HepG2 (cell line): ENCODE measurements around the gene THOC6. TPM values are rescaled to one million over a fixed set of nuclear protein-coding genes. Genes with fewer than 3 reads are reported as not detected.
A peak's percentile ranks its signal among the peaks of the same experiment; 100 is the strongest.

ENCODE experiments used
- CBFB ChIP-seq: sonication (generic); formaldehyde crosslinking; IDR thresholded peaks from 2 replicates; pipeline ENCODE4 v1.4.0; 2020; ENCODE audit warnings: missing genetic modification reagents
- ETV6 ChIP-seq: sonication (generic); formaldehyde crosslinking; conservative IDR thresholded peaks from 2 replicates; pipeline ENCODE4 v1.4.0; 2020; ENCODE audit warnings: missing genetic modification reagents
- FOSL1 ChIP-seq: sonication (generic); formaldehyde crosslinking; IDR thresholded peaks from 2 replicates; pipeline ENCODE4 v1.9.0; 2021; ENCODE audit warnings: missing genetic modification reagents, borderline replicate concordance
- FOSL2 ChIP-seq: sonication (generic); formaldehyde crosslinking; IDR thresholded peaks from 2 replicates; pipeline ENCODE4 v1.4.0; 2020; ENCODE audit warnings: missing genetic modification reagents
- FOXP1 ChIP-seq, 2 experiments: fragments of 450-650 bp in 1 of 2; IDR thresholded peaks; 2 replicates each; pipeline ENCODE4 v1.6.1; 2017 to 2018; ENCODE audit warnings: antibody characterized with exemption in 1 of 2
- HIVEP1 ChIP-seq: sonication (generic); formaldehyde crosslinking; IDR thresholded peaks from 2 replicates; pipeline ENCODE4 v1.4.0; 2020; ENCODE audit warnings: mild to moderate bottlenecking, missing genetic modification reagents
- HMG20B ChIP-seq: conservative IDR thresholded peaks from 2 replicates; pipeline ENCODE4 v1.6.1; 2016; ENCODE audit warnings: missing genetic modification reagents, missing compliant biosample characterization
- KLF6 ChIP-seq: IDR thresholded peaks from 2 replicates; pipeline ENCODE4 v1.8.0; 2016; ENCODE audit warnings: missing biosample characterization, missing genetic modification reagents
- PHF5A ChIP-seq: IDR thresholded peaks from one replicate; pipeline ENCODE4 v1.6.1; 2018; ENCODE audit warnings: low read depth, missing genetic modification reagents; ENCODE audit not compliant: unreplicated experiment
- POLR2AphosphoS2 ChIP-seq: IDR thresholded peaks from 2 replicates; pipeline ENCODE4 v1.6.1; 2011; ENCODE audit warnings: low read depth, low read length, improper control_type of control experiment
- RORA ChIP-seq: sonication (generic); formaldehyde crosslinking; IDR thresholded peaks from 2 replicates; pipeline ENCODE4 v1.5.0; 2020; ENCODE audit warnings: mild to moderate bottlenecking, missing genetic modification reagents, moderate library complexity
- TRIM24 ChIP-seq: sonication (generic); formaldehyde crosslinking; IDR thresholded peaks from 2 replicates; pipeline ENCODE4 v1.8.0; 2022; ENCODE audit warnings: mild to moderate bottlenecking, missing genetic modification reagents
- ZNF207 ChIP-seq: fragments of 450-650 bp; IDR thresholded peaks from 2 replicates; pipeline ENCODE4 v1.6.1; 2016; ENCODE audit warnings: antibody characterized with exemption, borderline replicate concordance
- ZNF232 ChIP-seq: sonication (generic); formaldehyde crosslinking; IDR thresholded peaks from 2 replicates; pipeline ENCODE4 v1.4.0; 2020; ENCODE audit warnings: missing genetic modification reagents, borderline replicate concordance
- ZNF24 ChIP-seq: fragments of 450-650 bp; IDR thresholded peaks from 2 replicates; pipeline ENCODE4 v1.6.1; 2017; ENCODE audit warnings: antibody characterized with exemption, mild to moderate bottlenecking
- ZNF333 ChIP-seq: sonication (generic); formaldehyde crosslinking; IDR thresholded peaks from 2 replicates; pipeline ENCODE4 v1.4.0; 2020; ENCODE audit warnings: mild to moderate bottlenecking, missing genetic modification reagents, borderline replicate concordance
- ZNF543 ChIP-seq: sonication (generic); formaldehyde crosslinking; IDR thresholded peaks from 2 replicates; pipeline ENCODE4 v1.4.0; 2020; ENCODE audit warnings: mild to moderate bottlenecking, missing genetic modification reagents
- ZNF556 ChIP-seq: sonication (generic); formaldehyde crosslinking; IDR thresholded peaks from 2 replicates; pipeline ENCODE4 v1.4.0; 2020; ENCODE audit warnings: mild to moderate bottlenecking, missing genetic modification reagents, borderline replicate concordance
- ZNF678 ChIP-seq: sonication (generic); formaldehyde crosslinking; IDR thresholded peaks from 2 replicates; pipeline ENCODE4 v1.4.0; 2020; ENCODE audit warnings: mild to moderate bottlenecking, missing genetic modification reagents
- polyA plus RNA-seq, 8 experiments: library from polyadenylated mRNA; depleted of rRNA in 3 of 8; stranded (reverse) in 7 of 8; unstranded in 1 of 8; fragments of >200 nt; fragmentation: Illumina TruSeq in 4 of 8; extraction: Trizol in 4 of 8; gene quantifications; 2 replicates each; pipeline versions ENCODE4 v1.2.1 to v1.2.3, GENCODE V29; 2011 to 2016; ENCODE audit warnings: low read depth in 4 of 8, missing spikeins in 1 of 8, mixed read lengths in 1 of 8; ENCODE audit not compliant: insufficient read depth in 1 of 8
- total RNA-seq, 5 experiments: library from RNA; depleted of rRNA; stranded (reverse); fragments of >200 nt; fragmentation: Illumina TruSeq; extraction: Trizol; gene quantifications; 2 replicates each; pipeline ENCODE4 v1.2.3, GENCODE V29; 2016; ENCODE audit warnings: low read depth in 1 of 5
- TF ChIP-seq, protein P1 (sequence below): sonication (generic); formaldehyde crosslinking; IDR thresholded peaks from 2 replicates; pipeline ENCODE4 v1.8.1; 2023; ENCODE audit warnings: missing genetic modification reagents, mild to moderate bottlenecking, borderline replicate concordance
- TF ChIP-seq, protein P2 (sequence below): sonication (generic); formaldehyde crosslinking; IDR thresholded peaks from 2 replicates; pipeline ENCODE4 v1.4.0; 2020; ENCODE audit warnings: missing genetic modification reagents, borderline replicate concordance
- TF ChIP-seq, protein P3 (sequence below): sonication (generic); formaldehyde crosslinking; IDR thresholded peaks from 2 replicates; pipeline ENCODE4 v1.4.0; 2020; ENCODE audit warnings: mild to moderate bottlenecking, low read depth, missing genetic modification reagents
- TF ChIP-seq, protein P4 (sequence below): sonication (generic); formaldehyde crosslinking; IDR thresholded peaks from 2 replicates; pipeline ENCODE4 v1.5.0; 2020; ENCODE audit warnings: missing genetic modification reagents, mild to moderate bottlenecking, borderline replicate concordance
- TF ChIP-seq, protein P5 (sequence below): IDR thresholded peaks from 2 replicates; pipeline ENCODE4 v1.6.1; 2016
- TF ChIP-seq, protein P6 (sequence below): sonication (generic); formaldehyde crosslinking; IDR thresholded peaks from 2 replicates; pipeline ENCODE4 v1.8.0; 2022; ENCODE audit warnings: low read depth, missing genetic modification reagents
- TF ChIP-seq, protein P7 (sequence below): sonication (generic); formaldehyde crosslinking; IDR thresholded peaks from 2 replicates; pipeline ENCODE4 v1.5.0; 2020; ENCODE audit warnings: missing genetic modification reagents

Gene THOC6
- total and polyA plus RNA-seq, 2 of the 13 experiments (the other 11 are each of a cell fraction or from before 2014, with no cell fraction given) = 32.1 to 37.0 TPM

DNA sequence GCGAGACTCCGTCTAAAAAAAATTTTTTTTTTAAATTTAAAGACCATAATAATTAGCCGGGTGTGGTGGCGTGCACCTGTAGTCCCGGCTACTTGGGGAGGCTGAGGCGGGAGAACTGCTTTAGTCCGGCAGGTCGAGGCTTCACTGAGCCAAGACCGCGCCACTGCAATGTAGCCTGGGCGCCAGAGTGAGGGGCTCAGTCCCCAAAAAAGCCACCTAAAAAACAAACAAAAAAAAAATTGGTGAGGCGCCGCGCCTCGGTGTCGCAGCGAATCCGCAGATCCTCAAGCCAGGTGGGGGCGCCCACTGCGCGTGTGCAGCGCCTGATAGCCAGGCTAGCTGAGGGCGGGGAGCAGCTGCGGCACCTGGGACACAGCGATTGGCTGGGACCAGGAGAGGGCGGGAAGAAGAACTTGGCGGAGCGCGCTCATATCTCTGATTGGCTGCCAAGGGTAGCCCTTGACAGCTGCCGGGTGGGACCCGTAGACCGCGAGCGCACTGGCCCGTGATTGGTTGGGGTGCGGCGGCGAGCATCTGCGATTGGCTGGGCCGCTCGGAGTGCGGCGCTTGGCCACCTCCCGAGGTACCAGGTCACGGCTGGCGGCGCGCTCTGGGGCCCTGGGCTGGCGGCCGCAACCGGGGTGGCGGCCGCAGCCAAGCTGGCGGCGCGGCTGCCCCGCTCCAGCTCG lies 20.1 kb upstream of the THOC6 start (continued):
- TF ChIP-seq, protein P1, sequence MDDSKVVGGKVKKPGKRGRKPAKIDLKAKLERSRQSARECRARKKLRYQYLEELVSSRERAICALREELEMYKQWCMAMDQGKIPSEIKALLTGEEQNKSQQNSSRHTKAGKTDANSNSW = no peak
- TF ChIP-seq HIVEP1 (CRISPR knock-in tag) = no peak
- TF ChIP-seq, protein P2, sequence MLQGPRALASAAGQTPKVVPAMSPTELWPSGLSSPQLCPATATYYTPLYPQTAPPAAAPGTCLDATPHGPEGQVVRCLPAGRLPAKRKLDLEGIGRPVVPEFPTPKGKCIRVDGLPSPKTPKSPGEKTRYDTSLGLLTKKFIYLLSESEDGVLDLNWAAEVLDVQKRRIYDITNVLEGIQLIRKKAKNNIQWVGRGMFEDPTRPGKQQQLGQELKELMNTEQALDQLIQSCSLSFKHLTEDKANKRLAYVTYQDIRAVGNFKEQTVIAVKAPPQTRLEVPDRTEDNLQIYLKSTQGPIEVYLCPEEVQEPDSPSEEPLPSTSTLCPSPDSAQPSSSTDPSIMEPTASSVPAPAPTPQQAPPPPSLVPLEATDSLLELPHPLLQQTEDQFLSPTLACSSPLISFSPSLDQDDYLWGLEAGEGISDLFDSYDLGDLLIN (CRISPR knock-in tag) = no peak
- TF ChIP-seq ZNF24 = no peak
- 0 out of 2 replicates have a peak, but pooled peaks have one; percentile 31 for TF ChIP-seq ZNF543 (CRISPR knock-in tag)
- TF ChIP-seq CBFB (CRISPR knock-in tag) = no peak
- no peak for TF ChIP-seq FOSL1 (CRISPR knock-in tag)
- TF ChIP-seq, protein P3, sequence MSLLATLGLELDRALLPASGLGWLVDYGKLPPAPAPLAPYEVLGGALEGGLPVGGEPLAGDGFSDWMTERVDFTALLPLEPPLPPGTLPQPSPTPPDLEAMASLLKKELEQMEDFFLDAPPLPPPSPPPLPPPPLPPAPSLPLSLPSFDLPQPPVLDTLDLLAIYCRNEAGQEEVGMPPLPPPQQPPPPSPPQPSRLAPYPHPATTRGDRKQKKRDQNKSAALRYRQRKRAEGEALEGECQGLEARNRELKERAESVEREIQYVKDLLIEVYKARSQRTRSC (CRISPR knock-in tag) = no peak
- peak; percentile 43; the same call in 1 of the 2 replicates for TF ChIP-seq ZNF232 (CRISPR knock-in tag)
- TF ChIP-seq KLF6 (CRISPR knock-in tag) = 0 out of 2 replicates have a peak, but pooled peaks have one; percentile 39
- TF ChIP-seq, protein P4, sequence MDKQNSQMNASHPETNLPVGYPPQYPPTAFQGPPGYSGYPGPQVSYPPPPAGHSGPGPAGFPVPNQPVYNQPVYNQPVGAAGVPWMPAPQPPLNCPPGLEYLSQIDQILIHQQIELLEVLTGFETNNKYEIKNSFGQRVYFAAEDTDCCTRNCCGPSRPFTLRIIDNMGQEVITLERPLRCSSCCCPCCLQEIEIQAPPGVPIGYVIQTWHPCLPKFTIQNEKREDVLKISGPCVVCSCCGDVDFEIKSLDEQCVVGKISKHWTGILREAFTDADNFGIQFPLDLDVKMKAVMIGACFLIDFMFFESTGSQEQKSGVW (CRISPR knock-in tag) = no peak
- TF ChIP-seq TRIM24 (CRISPR knock-in tag) = no peak
- TF ChIP-seq ZNF207 = no peak
- no peak for TF ChIP-seq RORA (CRISPR knock-in tag)
- no peak for TF ChIP-seq PHF5A (CRISPR knock-in tag)
- TF ChIP-seq, protein P5, sequence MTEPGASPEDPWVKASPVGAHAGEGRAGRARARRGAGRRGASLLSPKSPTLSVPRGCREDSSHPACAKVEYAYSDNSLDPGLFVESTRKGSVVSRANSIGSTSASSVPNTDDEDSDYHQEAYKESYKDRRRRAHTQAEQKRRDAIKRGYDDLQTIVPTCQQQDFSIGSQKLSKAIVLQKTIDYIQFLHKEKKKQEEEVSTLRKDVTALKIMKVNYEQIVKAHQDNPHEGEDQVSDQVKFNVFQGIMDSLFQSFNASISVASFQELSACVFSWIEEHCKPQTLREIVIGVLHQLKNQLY = peak; percentile 76
- no peak for TF ChIP-seq ZNF333
- TF ChIP-seq FOSL2 (CRISPR knock-in tag) = peak; percentile 63
- TF ChIP-seq, protein P6, sequence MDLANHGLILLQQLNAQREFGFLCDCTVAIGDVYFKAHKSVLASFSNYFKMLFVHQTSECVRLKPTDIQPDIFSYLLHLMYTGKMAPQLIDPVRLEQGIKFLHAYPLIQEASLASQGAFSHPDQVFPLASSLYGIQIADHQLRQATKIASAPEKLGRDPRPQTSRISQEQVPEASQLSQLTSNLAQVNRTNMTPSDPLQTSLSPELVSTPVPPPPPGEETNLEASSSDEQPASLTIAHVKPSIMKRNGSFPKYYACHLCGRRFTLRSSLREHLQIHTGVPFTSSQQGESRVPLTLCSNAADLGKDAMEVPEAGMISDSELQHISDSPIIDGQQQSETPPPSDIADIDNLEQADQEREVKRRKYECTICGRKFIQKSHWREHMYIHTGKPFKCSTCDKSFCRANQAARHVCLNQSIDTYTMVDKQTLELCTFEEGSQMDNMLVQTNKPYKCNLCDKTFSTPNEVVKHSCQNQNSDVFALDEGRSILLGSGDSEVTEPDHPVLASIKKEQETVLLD (CRISPR knock-in tag) = no peak
- TF ChIP-seq ZNF556 = no peak
- peak; percentile 91 for TF ChIP-seq HMG20B
- TF ChIP-seq, protein P7, sequence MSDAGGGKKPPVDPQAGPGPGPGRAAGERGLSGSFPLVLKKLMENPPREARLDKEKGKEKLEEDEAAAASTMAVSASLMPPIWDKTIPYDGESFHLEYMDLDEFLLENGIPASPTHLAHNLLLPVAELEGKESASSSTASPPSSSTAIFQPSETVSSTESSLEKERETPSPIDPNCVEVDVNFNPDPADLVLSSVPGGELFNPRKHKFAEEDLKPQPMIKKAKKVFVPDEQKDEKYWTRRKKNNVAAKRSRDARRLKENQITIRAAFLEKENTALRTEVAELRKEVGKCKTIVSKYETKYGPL (CRISPR knock-in tag) = no peak
- TF ChIP-seq ETV6 (CRISPR knock-in tag) = no peak; the same call in 1 of the 2 replicates
- no peak for TF ChIP-seq FOXP1 (IDR thresholded peaks at IDR 0.05)
- 0 out of 2 replicates have a peak, but pooled peaks have one; percentile 13 for TF ChIP-seq FOXP1 (CRISPR knock-in tag; IDR thresholded peaks at IDR 0.05)
- TF ChIP-seq POLR2AphosphoS2 = no peak
- TF ChIP-seq ZNF678 (CRISPR knock-in tag) = no peak
